Motor neuron (in vitro differentiated cells): ENCODE results near the gene DIO1. TPM values are rescaled to one million over a fixed set of nuclear protein-coding genes. Genes with fewer than 3 reads are reported as not detected.
"Not testable (repeated sequence)": the region's sequence is repeated elsewhere in the genome, so short reads cannot be mapped to it uniquely, and the experiment has no call there.

Experiments used
- ATAC-seq, 8 experiments: fragments of 200-7000 bp; cut with Tn5 transposase; replicated peaks in 6 of 8; 2 replicates each; pipeline ENCODE4 v1.8.0; 2021; ENCODE audit warnings: mild to moderate bottlenecking in 8 of 8, moderate library complexity in 8 of 8
- H3K27ac ChIP-seq, 2 donors: fragments of 250-450 bp; sonication (Bioruptor Pico); 2 replicates each; pipeline ENCODE4 v1.9.0; 2021; ENCODE audit warnings: antibody characterized with exemption in 2 of 2, mild to moderate bottlenecking in 2 of 2, moderate library complexity in 1 of 2
- H3K4me1 ChIP-seq, 2 donors: fragments of 250-450 bp; sonication (Bioruptor Pico); replicated peaks in 1 of 2; 2 replicates each; pipeline ENCODE4 v1.6.1; 2021; ENCODE audit warnings: antibody characterized with exemption in 2 of 2, mild to moderate bottlenecking in 2 of 2, moderate library complexity in 1 of 2
- H3K4me3 ChIP-seq, 5 donors: fragments of 250-450 bp; sonication (Bioruptor Pico); 2 replicates each; pipeline ENCODE4 v1.9.0; 2021; ENCODE audit warnings: antibody characterized with exemption in 5 of 5, mild to moderate bottlenecking in 5 of 5, moderate library complexity in 4 of 5
- WGBS, 10 experiments: fragments of 450-650 bp; shearing (Covaris generic); methylation state at CpG; one replicate each; pipeline ENCODE4 v1.0.0; 2022; 5-methylcytosine and 5-hydroxymethylcytosine counted together
- in situ Hi-C, 9 experiments: fragments of 400-800 bp; cut with MboI; loops; one replicate each; pipeline ENCODE4 v1.15.0; 2021; ENCODE audit warnings: low sequenced_read_pairs in 9 of 9, low pct_unique_long_range_greater_than_20kb in 2 of 9; ENCODE audit not compliant: unreplicated experiment in 9 of 9
- total RNA-seq, 8 experiments: library from RNA; unstranded; fragments of 300-600 nt; gene quantifications; 2 replicates each; pipeline versions ENCODE4 v1.2.3 to v1.2.4, GENCODE V29; 2022

The DIO1 gene
- total RNA-seq, 8 experiments from 2014 or later, result 0.15 to 1.2 (median 0.35) TPM

DNA sequence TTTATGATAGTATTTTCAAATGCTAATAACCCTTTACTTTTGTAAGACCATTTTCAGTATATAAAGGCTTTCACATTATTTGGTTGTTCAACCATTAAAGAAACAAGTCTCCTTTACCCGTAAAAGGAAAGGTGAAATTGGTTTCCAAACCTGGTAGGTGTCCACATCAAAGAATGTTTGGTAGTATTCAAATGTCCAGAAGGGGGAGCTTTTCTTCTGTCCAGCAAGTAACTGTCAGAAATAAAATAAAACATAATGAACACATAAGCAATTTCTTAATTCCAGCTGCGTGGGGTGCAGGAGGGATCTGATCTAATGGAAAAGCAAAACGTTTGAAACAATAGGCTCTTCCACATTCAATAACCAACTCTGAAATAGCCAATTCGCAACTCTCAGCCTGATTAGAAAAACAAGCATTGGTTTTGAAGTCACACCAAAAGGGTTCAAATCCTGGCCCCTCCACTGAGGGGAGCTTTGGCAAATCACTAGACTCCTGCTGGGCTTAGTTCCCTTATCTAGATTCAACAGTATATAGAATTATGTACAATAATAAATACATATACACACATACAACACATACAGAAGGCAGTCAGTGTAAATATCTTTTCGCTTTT lies 15.4 kb upstream of the DIO1 start:
- WGBS, 10 experiments, result 20 to 75% (median 59%) methylated on average over 1 to 5 of the region's 5 CpGs
- H3K4me1 ChIP-seq, result no peaks in the 10 kb centered on the region
- in situ Hi-C loops, result no loop called here
- H3K4me3 ChIP-seq, result no peak overlapping the region
- H3K27ac ChIP-seq, result no peak overlapping the region
- peak in 2 of 8 experiments; percentile 32 to 38 for ATAC-seq

GRCh38 chr1:53881853-53882252 lies 12.1 kb upstream of the DIO1 start:
- in situ Hi-C loops, H3K4me1 ChIP-seq: not testable (repeated sequence)

GRCh38 chr1:53883600-53883999 lies 10.4 kb upstream of the DIO1 start:
- ATAC-seq, H3K4me1 ChIP-seq, in situ Hi-C loops, H3K27ac ChIP-seq, H3K4me3 ChIP-seq: not testable (repeated sequence)
- 73 to 100% (median 97%) methylated on average over 1 to 6 of the region's 6 CpGs for WGBS, 10 experiments

More at GRCh38 chr1:53881853-53882252, 12.1 kb upstream of the DIO1 start:
- H3K4me3 ChIP-seq, ATAC-seq, H3K27ac ChIP-seq: not testable (repeated sequence)
- 91 to 100% (median 100%) methylated on average over 1 to 2 of the region's 2 CpGs; no CpG with 5 or more reads in 2 of the 10 experiments for WGBS, 10 experiments

GRCh38 chr1:53888681-53889080 lies 5.3 kb upstream of the DIO1 start:
- peak overlapping the region in 1 of 5 donors; percentile 85 for H3K4me3 ChIP-seq
- peaks cover 4 to 5% of the 10 kb centered on the region in 2 donors for H3K4me1 ChIP-seq
- whole genome bisulfite sequencing, 10 experiments, result 38 to 88% (median 83%) methylated on average over 1 to 2 of the region's 2 CpGs; no CpG with 5 or more reads in 1 of the 10 experiments
- ATAC-seq, result no peak
- H3K27ac ChIP-seq, result no peak overlapping the region
- in situ Hi-C loops, result no loop called here

GRCh38 chr1:53889304-53890298 lies 4.4 kb upstream of the DIO1 start, which contains the start of gene YIPF1:
TSS of gene YIPF1 (minus strand) at chr1:53889797. CDS start at chr1:53888937, 860 bp downstream.
- WGBS, 10 experiments, result 0 to 28% (median 6%) methylated on average over 1 to 51 of the region's 62 CpGs
- Histone ChIP-seq H3K4me3 (peak within 1 kb of the TSS; percentile 61 to 85 (median 72)), H3K27ac (no peak within 1 kb of the TSS), H3K4me1 (peaks cover 4 to 5% of the 10 kb centered on the region in 2 donors)
- in situ Hi-C loops, result no loop called here
- peak; percentile 97 to 100 (median 100) for ATAC-seq

GRCh38 chr1:53890522-53890941 lies 3.5 kb upstream of the DIO1 start:
- WGBS, 10 experiments, result 60 to 100% (median 85%) methylated on average over 2 to 7 of the region's 7 CpGs; no CpG with 5 or more reads in 1 of the 10 experiments
- ATAC-seq, result no peak
- Histone ChIP-seq H3K27ac (no peak overlapping the region), H3K4me1 (peaks cover 4 to 5% of the 10 kb centered on the region in 2 donors), H3K4me3 (no peak overlapping the region)
- in situ Hi-C loops, result no loop called here

GRCh38 chr1:53891018-53891417 lies 3.0 kb upstream of the DIO1 start:
- Histone ChIP-seq H3K27ac (no peak overlapping the region), H3K4me3 (no peak overlapping the region), H3K4me1 (peaks cover 4 to 5% of the 10 kb centered on the region in 2 donors)
- in situ Hi-C loops, result no loop called here
- 40 to 100% (median 92%) methylated on average over 1 to 2 of the region's 2 CpGs; no CpG with 5 or more reads in 2 of the 10 experiments for WGBS, 10 experiments
- ATAC-seq, result no peak

GRCh38 chr1:53891678-53892077 lies 2.3 kb upstream of the DIO1 start:
- H3K4me3 ChIP-seq, result no peak overlapping the region
- WGBS, 10 experiments, result 80 to 100% (median 94%) methylated on average over 1 to 2 of the region's 2 CpGs; no CpG with 5 or more reads in 2 of the 10 experiments
- no peak overlapping the region for H3K27ac ChIP-seq
- ATAC-seq, result no peak
- in situ Hi-C loops, result no loop called here
- H3K4me1 ChIP-seq, result peaks cover 4 to 5% of the 10 kb centered on the region in 2 donors

DNA sequence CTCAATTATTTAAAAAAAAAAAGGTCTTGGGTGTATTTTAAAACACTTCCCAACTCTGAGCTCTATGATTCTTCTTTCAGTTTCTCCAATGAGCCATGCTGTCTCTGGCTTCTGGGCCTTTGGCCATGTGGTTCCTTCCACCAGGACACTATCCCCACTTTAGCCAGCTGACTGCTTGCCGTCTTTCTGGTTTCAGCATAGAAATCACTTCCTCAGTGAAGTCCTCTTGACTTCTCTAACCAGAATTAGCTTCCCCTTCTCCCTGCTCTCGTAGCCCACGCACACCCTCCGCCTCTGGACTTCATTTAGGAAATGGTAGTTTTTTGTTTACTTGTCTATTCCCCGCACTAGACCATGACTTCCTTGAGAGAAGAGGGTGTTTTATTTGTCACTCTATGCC lies 1.1 kb upstream of the DIO1 start:
- Histone ChIP-seq H3K27ac (no peak overlapping the region), H3K4me1 (peaks cover 4 to 5% of the 10 kb centered on the region in 2 donors), H3K4me3 (no peak overlapping the region)
- WGBS, 10 experiments, result 50 to 97% (median 83%) methylated on average over 1 to 5 of the region's 5 CpGs; no CpG with 5 or more reads in 1 of the 10 experiments
- in situ Hi-C loops, result no loop called here
- ATAC-seq, result no peak

DNA sequence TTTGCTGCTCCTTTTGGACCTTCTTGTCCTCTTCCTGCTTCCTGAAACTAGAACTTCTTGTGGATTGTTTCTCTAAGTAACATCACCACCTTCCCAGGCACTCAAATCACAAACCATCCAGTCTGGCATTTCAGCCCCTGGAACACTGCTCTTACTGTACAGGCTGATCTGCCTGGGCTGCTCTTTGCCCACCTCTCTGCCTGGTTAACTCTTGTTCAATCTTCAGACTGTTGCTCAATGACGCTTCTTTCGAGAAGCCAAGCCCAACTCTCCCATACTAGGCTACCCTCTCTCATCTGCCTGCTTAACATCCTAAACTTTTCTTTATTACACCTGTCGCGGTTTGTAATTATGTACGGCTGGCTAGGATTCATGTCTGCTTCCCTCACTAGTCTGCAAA lies 657 bp downstream of the DIO1 start:
- no peak for ATAC-seq
- Histone ChIP-seq H3K27ac (no peak overlapping the region), H3K4me1 (peaks cover 4 to 5% of the 10 kb centered on the region in 2 donors), H3K4me3 (no peak overlapping the region)
- in situ Hi-C loops, result no loop called here
- WGBS, 10 experiments, result 86 to 100% (median 93%) methylated on average over 2 to 5 of the region's 5 CpGs; no CpG with 5 or more reads in 3 of the 10 experiments

GRCh38 chr1:53895421-53895820 lies 1.4 kb downstream of the DIO1 start:
- no peak for ATAC-seq
- no peak overlapping the region for H3K27ac ChIP-seq
- 0 to 100% (median 88%) methylated on average over 1 to 6 of the region's 6 CpGs for WGBS, 10 experiments
- peaks cover under 1% of the 10 kb centered on the region in 2 donors for H3K4me1 ChIP-seq
- no peak overlapping the region for H3K4me3 ChIP-seq
- in situ Hi-C loops, result no loop called here

- in situ Hi-C loops, result no loop called here
- WGBS, 10 experiments, result 8 to 100% (median 66%) methylated on average over 1 to 2 of the region's 2 CpGs; no CpG with 5 or more reads in 4 of the 10 experiments
- H3K27ac ChIP-seq, result no peak overlapping the region
- H3K4me1 ChIP-seq, result peaks cover 3 to 4% of the 10 kb centered on the region in 2 donors
- H3K4me3 ChIP-seq, result no peak overlapping the region
- peak in 3 of 8 experiments; percentile 69 to 94 (median 79) for ATAC-seq
Measured at GRCh38 chr1:53896635-53897229, 2.7 kb downstream of the DIO1 start.
